Thyroid gland (tissue), 4 donors: ENCODE measurements around the gene CGB2.

ENCODE experiments used
- CTCF ChIP-seq, 6 experiments: fragments of 200-600 bp in 3 of 6; fragments of 450-650 bp in 3 of 6; sonication (generic) in 3 of 6; IDR thresholded peaks; one replicate each; pipeline ENCODE4 v1.5.1; 2016 to 2019; ENCODE audit warnings: antibody characterized with exemption in 6 of 6, mild to moderate bottlenecking in 2 of 6, inconsistent platforms in 1 of 6, moderate library complexity in 1 of 6
- POLR2A ChIP-seq, 2 donors: fragments of 450-650 bp; IDR thresholded peaks; one replicate each; pipeline ENCODE4 v1.6.1; 2017; ENCODE audit warnings: antibody characterized with exemption in 2 of 2, mild to moderate bottlenecking in 2 of 2, moderate library complexity in 1 of 2

- no peak for TF ChIP-seq CTCF (IDR thresholded peaks at IDR 0.05)
- TF ChIP-seq POLR2A (IDR thresholded peaks at IDR 0.05): no peak
Measured at GRCh38 chr19:49004133-49004532, 27.6 kb upstream of the CGB2 start.
